GM21390 (cell line): ENCODE data around the gene TTC21B.
"Not testable (repeated sequence)": the region's sequence is repeated elsewhere in the genome, so short reads cannot be mapped to it uniquely, and the experiment has no call there.

Source experiments
- ATAC-seq: cut with Tn5 transposase; IDR thresholded peaks from one replicate; pipeline ENCODE4 v1.9.1; 2021; ENCODE audit not compliant: unreplicated experiment

Gene TTC21B

GRCh38 chr2:165953655-165954606 lies at the start of gene TTC21B:
Gene TTC21B (minus strand): TSS chr2:165953776. CDS start chr2:165953705, 71 bp downstream.
- ATAC-seq, result peak; percentile 96

DNA sequence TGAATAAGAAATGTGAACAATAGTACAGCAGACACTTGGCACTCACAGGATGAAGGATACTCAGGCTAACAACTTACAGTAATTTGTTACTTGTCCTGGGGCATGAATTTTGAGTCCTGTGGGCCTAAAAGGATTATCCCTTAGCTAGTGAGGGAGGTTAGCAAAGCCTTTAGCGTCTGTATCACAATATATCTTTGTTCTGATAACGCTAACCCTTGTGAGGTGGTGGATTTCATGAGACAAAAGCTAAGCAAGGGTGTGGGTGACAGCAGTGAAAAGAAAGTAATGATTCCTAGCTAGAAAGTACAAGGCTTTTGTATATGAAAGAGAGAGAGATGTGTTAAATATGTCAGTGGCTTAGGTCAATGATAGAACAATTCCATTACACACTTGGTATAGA lies 46.8 kb upstream of the TTC21B start:
- no peak for ATAC-seq

DNA sequence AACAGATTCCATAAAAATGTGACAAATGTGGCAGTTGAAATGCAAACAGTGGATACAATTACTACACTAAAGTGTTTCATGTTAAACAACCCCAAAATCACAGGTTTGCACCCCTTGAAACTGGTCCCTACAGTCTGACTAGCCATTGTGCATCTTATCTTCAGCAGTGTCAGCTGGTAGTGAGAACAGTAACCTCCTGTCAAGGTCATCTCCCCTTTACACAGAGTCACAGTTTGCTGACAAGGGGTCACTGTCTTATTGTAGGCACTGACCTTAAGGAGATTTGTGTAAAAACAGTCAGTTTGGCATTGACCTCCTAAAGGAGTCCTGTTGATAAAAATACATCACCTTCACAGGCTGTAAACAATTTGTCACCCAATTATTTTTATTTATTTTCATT lies 37.3 kb upstream of the TTC21B start:
- ATAC-seq, result no peak

DNA sequence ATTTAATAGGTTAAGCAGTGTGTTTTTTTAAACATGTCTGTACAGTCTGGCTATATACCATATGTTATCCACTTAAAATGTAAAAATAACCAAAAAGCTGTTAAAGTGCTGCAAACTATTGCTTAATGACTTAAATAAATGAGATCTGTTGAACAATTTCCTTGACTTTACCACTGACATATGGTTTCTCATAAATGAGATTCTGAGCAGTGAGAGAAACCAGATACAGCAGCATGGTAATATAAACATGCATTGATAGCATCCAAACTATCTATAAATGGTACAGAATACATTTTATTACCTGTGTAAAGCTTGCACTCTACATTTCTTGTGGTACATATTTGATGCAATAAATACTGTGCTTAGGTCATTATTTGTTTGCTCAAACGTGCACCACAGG lies 36.3 kb upstream of the TTC21B start:
- ATAC-seq, result no peak

DNA sequence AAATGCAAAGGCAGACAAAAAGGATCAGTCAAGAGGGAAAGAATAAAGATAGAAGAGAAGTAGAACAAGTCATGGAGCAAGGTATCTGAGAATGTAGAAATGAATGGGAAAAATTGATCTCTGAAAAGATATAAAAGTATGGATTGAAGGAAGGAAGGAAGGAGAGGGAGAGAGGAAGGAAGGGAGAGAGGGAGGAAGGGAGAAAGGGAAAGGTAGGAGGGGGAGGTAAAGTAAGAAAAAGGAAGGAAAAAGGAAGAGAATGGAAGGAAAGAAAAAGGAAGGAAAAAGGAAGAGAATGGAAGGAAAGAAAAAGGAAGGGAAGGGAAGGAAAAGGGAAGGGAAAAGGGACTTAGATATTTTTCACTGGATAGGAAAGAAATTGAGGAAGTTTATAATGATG lies 31.5 kb upstream of the TTC21B start:
- ATAC-seq, result no peak

DNA sequence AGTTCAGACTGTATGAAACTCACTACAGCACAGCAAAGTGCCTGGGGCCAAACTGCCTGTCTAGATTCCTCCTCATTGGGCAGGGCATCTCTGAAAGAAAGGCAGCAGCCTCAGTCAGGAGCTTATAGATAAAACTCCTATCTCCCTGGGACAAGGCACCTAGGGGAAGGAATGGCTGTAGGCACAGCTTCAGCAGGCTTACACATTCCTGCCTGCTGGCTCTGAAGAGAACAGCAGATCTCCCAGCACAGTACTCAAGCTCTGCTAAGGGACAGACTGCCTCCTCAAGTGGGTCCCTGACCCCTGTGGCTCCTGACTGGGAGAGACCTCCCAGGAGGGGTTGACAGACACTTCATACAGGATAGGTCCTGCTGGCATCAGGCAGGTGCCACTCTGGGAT lies 18.6 kb upstream of the TTC21B start:
- not testable (repeated sequence) for ATAC-seq

DNA sequence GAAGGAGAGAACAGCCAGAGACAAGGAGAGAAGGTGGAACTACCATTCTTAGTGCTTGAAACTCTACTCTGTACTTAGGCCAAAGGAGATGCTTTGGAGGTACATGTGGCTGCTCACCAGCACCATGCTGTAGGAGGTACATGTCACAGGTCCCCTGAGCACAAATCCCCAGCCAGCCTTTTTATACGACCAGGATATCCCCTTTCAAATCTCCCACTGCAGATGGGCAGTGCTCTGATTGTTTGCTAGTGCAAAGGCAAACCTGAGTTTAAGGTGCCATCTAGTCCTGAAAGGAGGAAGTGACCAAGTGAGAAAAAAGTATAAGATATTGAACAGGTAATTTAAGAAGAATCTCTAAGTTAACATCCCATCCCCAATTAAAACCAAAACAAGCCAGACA lies 17.1 kb upstream of the TTC21B start:
- no peak for ATAC-seq

- no peak for ATAC-seq
These were observed 15.7 kb upstream of the TTC21B start for GRCh38 chr2:165969227-165969626.

DNA sequence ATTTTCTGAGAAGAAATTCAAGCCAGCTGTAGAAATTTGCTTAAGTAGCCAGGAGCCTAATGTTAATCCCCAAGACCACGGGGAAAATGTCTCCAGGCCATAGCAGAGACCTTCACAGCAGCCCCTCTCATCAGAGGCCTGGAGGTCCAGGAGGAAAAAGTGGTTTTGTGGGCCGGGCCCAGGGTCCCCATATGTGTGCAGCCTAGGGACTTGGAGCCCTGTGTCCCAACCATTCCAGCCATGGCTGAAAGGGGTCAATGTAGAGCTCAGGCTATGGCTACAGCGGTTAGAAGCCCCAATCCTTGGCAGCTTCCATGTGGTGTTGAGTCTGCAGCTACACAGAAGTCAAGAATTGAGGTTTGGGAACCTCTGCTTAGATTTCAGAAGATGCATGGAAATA lies 14.2 kb upstream of the TTC21B start:
- no peak for ATAC-seq

- ATAC-seq, result no peak
These were observed 8.2 kb upstream of the TTC21B start for GRCh38 chr2:165961818-165962217.

DNA sequence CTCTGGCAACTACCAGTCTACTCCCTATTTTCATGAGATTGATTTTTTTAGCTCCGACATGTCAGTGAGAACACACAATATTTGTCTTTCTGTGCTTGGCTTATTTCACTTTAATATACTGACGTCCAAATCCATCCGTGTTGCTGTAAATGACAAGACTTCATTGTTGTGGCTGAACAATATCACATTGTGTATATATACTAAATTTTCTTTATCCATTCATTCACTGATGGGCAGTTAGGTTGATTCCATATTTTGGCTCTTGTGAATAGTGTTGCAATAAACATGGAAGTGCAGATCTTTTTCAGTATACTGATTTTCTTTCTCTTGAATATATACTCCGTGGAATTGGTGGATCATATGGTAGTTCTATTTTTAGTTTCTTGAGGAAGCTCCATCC lies 5.8 kb upstream of the TTC21B start:
- no peak for ATAC-seq

DNA sequence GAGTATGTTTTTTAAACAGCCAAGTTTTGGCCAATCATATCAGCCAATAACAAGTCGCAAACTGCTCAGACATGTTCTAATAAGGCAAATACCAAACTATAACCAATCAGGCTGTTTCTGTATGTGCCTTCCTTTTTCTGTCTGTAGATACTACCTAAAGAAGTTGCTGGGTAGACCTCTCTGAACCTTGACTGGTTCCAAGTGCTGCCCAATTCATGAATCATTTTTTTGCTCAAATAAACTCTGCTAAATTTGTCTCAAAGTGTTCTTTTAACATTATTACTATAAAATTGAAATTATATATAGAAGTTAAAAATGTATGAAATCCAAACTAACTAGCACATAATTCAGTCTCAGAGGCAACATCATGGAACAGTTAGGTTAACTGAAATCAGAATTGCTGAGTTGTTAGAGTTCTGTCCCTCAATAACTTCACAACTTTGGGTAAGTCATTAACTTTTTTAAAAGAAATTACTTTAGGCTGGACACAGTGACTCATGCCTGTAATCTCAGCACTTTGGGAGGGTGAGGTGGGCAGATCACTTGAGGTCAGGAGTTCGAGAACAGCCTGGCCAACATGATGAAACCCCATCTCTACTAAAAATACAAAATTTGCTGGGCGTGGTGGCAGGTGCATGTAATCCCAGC lies 4.9 kb upstream of the TTC21B start:
- no peak for ATAC-seq

- ATAC-seq, result no peak
These were observed 3.6 kb upstream of the TTC21B start for GRCh38 chr2:165957030-165957675.

GRCh38 chr2:165953306-165953654 lies 296 bp downstream of the TTC21B start:
- ATAC-seq, result peak; percentile 45

DNA sequence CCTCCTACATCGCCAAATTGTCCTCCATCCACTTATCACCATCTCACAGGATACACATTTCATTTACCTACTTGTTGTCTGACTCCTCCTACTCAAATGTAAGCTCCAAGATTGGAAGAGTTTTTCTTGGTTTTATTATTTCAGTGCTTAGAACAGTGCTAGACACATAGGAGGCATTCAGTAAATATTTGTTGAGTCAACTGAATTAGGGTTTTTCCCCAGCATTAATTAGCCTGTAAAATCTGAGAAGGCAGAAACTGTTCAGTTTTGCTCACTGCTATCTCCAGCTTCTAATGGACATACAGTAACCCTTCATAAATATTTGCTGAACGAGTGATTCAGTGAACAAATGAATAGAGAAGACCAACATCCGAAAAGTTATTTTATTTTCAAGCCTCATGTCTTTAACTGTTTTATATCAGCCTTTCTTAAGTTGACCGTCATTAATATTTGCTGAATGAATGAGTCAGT lies 800 bp downstream of the TTC21B start:
- ATAC-seq, result no peak

DNA sequence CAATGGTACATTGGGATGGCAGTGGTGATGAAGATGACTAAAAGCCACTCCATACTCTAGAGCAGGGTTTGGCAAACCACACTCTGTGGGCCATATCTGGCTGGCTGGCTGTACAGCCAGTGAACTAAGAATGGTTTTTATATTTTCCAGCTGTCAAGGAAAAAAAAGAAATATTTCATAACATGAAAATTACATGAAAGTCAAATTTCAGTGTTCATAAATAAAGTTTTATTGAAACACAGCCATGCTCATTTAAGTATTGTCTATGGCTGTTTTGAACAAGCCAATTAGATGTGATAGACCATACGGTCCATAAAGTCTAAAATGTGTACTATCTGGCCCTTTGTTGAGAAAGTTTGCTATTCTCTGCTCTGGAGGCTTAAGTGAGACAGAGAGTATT lies 1.5 kb downstream of the TTC21B start:
- no peak for ATAC-seq

GRCh38 chr2:165950438-165950837 lies 3.1 kb downstream of the TTC21B start:
- ATAC-seq, result no peak

GRCh38 chr2:165941827-165942226 lies 11.7 kb downstream of the TTC21B start:
- ATAC-seq, result no peak

- no peak for ATAC-seq
These were observed 15.3 kb downstream of the TTC21B start for GRCh38 chr2:165938237-165938636.

- no peak for ATAC-seq
These were observed 20.2 kb downstream of the TTC21B start for GRCh38 chr2:165933211-165933910.

GRCh38 chr2:165927774-165928173 lies 25.8 kb downstream of the TTC21B start:
- no peak for ATAC-seq
